Osteoblast (primary cell): Measurements from ENCODE around the gene KCTD2. TPM values are rescaled to one million over a fixed set of nuclear protein-coding genes. Genes with fewer than 3 reads are reported as not detected.

Experiments
- DNase-seq: peaks from one replicate; pipeline ENCODE4 v3.0.0; 2011; ENCODE audit warnings: low spot score, mixed read lengths; ENCODE audit not compliant: insufficient read length; ENCODE audit errors: missing footprints
- H2AFZ ChIP-seq: 2 replicates; pipeline ENCODE4 v1.6.0; 2011; ENCODE audit warnings: mild to moderate bottlenecking, low read length
- H3K27ac ChIP-seq: 2 replicates; pipeline ENCODE4 v1.5.1; 2011; ENCODE audit warnings: mild to moderate bottlenecking, low read depth, low read length, moderate library complexity
- H3K27me3 ChIP-seq: 2 replicates; pipeline ENCODE4 v1.6.0; 2012; ENCODE audit warnings: mild to moderate bottlenecking, control low read depth, inconsistent platforms, low read length, moderate library complexity; ENCODE audit not compliant: insufficient read depth
- H3K36me3 ChIP-seq: 2 replicates; pipeline ENCODE4 v1.5.1; 2011; ENCODE audit warnings: mild to moderate bottlenecking, low read length, control low read depth, moderate library complexity; ENCODE audit not compliant: insufficient read depth
- H3K4me1 ChIP-seq: 2 replicates; pipeline ENCODE4 v1.5.1; 2011; ENCODE audit warnings: mild to moderate bottlenecking, low read length, control low read depth, moderate library complexity; ENCODE audit not compliant: insufficient read depth
- H3K4me2 ChIP-seq: 2 replicates; pipeline ENCODE4 v1.6.0; 2011; ENCODE audit warnings: mild to moderate bottlenecking, low read length; ENCODE audit not compliant: insufficient read depth
- H3K4me3 ChIP-seq: fragments of 200-600 bp; sonication (generic); 3 replicates; pipeline ENCODE4 v1.5.1; 2012; ENCODE audit warnings: mild to moderate bottlenecking, low read length, inconsistent platforms; ENCODE audit not compliant: insufficient read depth
- H3K79me2 ChIP-seq: 2 replicates; pipeline ENCODE4 v1.6.0; 2012; ENCODE audit warnings: mild to moderate bottlenecking, low read length, control low read depth, inconsistent platforms; ENCODE audit not compliant: insufficient read depth
- H3K9me3 ChIP-seq: 2 replicates; pipeline ENCODE4 v1.5.1; 2011; ENCODE audit warnings: low read depth, low read length, control low read depth
- H4K20me1 ChIP-seq: 2 replicates; pipeline ENCODE4 v1.6.0; 2012; ENCODE audit warnings: mild to moderate bottlenecking, low read length, control low read depth; ENCODE audit not compliant: insufficient read depth
- CTCF ChIP-seq: IDR thresholded peaks from 2 replicates; pipeline ENCODE4 v1.5.1; 2011; ENCODE audit warnings: mild to moderate bottlenecking, low read depth, low read length, moderate library complexity; ENCODE audit errors: extremely low read depth
- total RNA-seq: library from RNA; depleted of rRNA; stranded (reverse); fragments of >200 nt; gene quantifications from 2 replicates; pipeline ENCODE4 v1.2.3, GENCODE V29; 2012

Gene KCTD2
- total RNA-seq = 19.7 and 20.3 TPM in 2 replicates

GRCh38 chr17:75046407-75047289 is at the start of gene KCTD2, which contains the start of gene ATP5PD:
Gene KCTD2, plus strand, starts transcription at chr17:75047225. Its CDS starts 26 bp downstream, at chr17:75047251.
Gene ATP5PD, minus strand, starts transcription at chr17:75046969. Its CDS starts 4,319 bp downstream, at chr17:75042650.
- Histone ChIP-seq H3K36me3 (peaks cover 25% of the 10 kb centered on the region), H3K27me3 (no peaks in the 10 kb centered on the region), H3K27ac (peak within 1 kb of the TSS; percentile 95), H2AFZ (peak within 1 kb of the TSS; percentile 97), H3K4me3 (peak within 1 kb of the TSS; percentile 100), H4K20me1 (peaks cover 3% of the 10 kb centered on the region), H3K4me1 (peaks cover 18% of the 10 kb centered on the region), H3K9me3 (no peaks in the 10 kb centered on the region), H3K79me2 (peaks cover 56% of the 10 kb centered on the region), H3K4me2 (peak within 1 kb of the TSS; percentile 88)
- peak; percentile 99 for DNase-seq
- TF ChIP-seq CTCF = no peak

GRCh38 chr17:74998783-74999182 is 48.2 kb upstream of the KCTD2 start:
- no peaks in the 10 kb centered on the region for H3K9me3 ChIP-seq
- DNase-seq = no peak
- peaks cover 24% of the 10 kb centered on the region for H3K79me2 ChIP-seq
- peaks cover 18% of the 10 kb centered on the region for H3K4me1 ChIP-seq
- H3K27me3 ChIP-seq = no peaks in the 10 kb centered on the region
- no peak overlapping the region for H3K4me3 ChIP-seq
- peaks cover 21% of the 10 kb centered on the region for H3K36me3 ChIP-seq
- peaks cover 7% of the 10 kb centered on the region for H4K20me1 ChIP-seq
- H3K27ac ChIP-seq = no peak overlapping the region
- H2AFZ ChIP-seq = no peak overlapping the region
- no peak for TF ChIP-seq CTCF
- H3K4me2 ChIP-seq = no peak overlapping the region

- Histone ChIP-seq H3K27me3 (no peaks in the 10 kb centered on the region), H3K4me2 (no peak overlapping the region), H3K4me1 (peaks cover 11% of the 10 kb centered on the region), H2AFZ (no peak overlapping the region), H3K36me3 (peaks cover 24% of the 10 kb centered on the region), H3K27ac (no peak overlapping the region), H3K4me3 (no peak overlapping the region), H3K9me3 (no peaks in the 10 kb centered on the region), H4K20me1 (peaks cover 7% of the 10 kb centered on the region), H3K79me2 (peaks cover 19% of the 10 kb centered on the region)
- DNase-seq = no peak
- no peak for TF ChIP-seq CTCF
Observed at GRCh38 chr17:74999523-74999922, 47.5 kb upstream of the KCTD2 start.
